ENCODE measurements around the gene CLNK.

DNA sequence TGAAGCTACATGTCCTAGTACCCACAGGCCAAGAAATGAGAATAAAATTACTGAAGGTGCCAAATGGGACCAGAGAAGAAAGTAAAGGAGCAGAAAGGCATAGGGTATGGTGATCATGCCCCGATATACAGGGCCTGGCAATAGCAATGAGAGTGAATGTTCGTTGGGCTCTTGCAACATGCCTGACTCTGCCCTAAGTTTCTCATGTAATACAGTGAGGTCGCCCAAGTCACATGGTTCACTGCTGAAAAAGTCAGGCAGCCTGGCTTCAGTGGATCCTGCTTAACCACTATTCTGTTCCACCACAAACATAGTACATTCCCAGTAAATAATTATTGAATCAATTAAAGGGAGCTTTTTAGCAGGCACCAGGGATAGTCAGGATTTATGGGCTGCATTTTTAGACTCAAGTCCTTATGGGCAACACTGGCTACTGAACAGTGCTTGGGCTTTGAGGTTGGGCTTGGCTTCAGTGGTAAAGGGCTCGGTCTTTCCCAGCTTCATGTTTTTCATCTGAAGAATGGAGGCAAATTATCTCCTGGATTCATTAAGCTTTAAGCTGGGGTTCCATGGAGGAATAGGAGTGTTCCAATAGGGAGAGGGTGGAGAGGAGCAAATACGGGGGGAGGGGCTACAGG lies 160.3 kb downstream of the CLNK start:
- TF ChIP-seq, protein P1, sequence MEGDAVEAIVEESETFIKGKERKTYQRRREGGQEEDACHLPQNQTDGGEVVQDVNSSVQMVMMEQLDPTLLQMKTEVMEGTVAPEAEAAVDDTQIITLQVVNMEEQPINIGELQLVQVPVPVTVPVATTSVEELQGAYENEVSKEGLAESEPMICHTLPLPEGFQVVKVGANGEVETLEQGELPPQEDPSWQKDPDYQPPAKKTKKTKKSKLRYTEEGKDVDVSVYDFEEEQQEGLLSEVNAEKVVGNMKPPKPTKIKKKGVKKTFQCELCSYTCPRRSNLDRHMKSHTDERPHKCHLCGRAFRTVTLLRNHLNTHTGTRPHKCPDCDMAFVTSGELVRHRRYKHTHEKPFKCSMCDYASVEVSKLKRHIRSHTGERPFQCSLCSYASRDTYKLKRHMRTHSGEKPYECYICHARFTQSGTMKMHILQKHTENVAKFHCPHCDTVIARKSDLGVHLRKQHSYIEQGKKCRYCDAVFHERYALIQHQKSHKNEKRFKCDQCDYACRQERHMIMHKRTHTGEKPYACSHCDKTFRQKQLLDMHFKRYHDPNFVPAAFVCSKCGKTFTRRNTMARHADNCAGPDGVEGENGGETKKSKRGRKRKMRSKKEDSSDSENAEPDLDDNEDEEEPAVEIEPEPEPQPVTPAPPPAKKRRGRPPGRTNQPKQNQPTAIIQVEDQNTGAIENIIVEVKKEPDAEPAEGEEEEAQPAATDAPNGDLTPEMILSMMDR (IDR thresholded peaks at IDR 0.05): no peak
- TF ChIP-seq EZH2 (IDR thresholded peaks at IDR 0.05; ENCODE audit: borderline replicate concordance, insufficient read depth, low read depth, low read length, poor library complexity, severe bottlenecking): no peak

Data from B cell (primary cell).